D721Med (cell line): Measurements from ENCODE around the gene SLC23A1.

Experiments used
- DNase-seq: peaks from one replicate; pipeline ENCODE4 v3.0.0; 2011; ENCODE audit warnings: low spot score; ENCODE audit not compliant: insufficient read length
- FAIRE-seq: peaks from 2 replicates; lab custom pipeline; 2011; peaks lifted over from hg19 to GRCh38; lab: Jason Lieb, UNC
- TF ChIP-seq, protein P1 (sequence below): IDR thresholded peaks from 2 replicates; pipeline ENCODE4 v1.5.1; 2012; ENCODE audit warnings: mild to moderate bottlenecking, control low read depth; ENCODE audit not compliant: insufficient read depth; ENCODE audit errors: missing control alignments

The SLC23A1 gene

DNA sequence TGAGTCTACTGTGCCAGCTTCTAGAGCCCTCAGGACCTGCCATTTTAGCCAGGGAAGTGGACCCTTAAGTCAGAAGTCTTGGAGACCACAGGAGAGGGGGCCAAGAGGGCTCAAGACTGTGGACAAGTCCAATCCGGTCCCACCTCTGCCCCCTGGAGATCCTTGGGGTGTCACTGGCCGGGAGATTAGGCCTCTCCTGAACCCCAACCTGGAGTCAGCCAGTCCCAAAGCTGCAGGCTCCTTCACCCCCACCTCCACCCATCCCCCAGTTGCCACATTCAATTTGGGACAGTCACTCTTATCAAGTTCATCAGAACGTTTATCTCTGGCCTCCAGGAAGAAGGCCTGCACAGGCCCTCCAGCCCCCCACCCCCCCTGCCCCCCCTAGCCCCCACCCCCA, 290 bp downstream of the SLC23A1 start:
- DNase-seq = no peak
- no peak for FAIRE-seq
- TF ChIP-seq, protein P1, sequence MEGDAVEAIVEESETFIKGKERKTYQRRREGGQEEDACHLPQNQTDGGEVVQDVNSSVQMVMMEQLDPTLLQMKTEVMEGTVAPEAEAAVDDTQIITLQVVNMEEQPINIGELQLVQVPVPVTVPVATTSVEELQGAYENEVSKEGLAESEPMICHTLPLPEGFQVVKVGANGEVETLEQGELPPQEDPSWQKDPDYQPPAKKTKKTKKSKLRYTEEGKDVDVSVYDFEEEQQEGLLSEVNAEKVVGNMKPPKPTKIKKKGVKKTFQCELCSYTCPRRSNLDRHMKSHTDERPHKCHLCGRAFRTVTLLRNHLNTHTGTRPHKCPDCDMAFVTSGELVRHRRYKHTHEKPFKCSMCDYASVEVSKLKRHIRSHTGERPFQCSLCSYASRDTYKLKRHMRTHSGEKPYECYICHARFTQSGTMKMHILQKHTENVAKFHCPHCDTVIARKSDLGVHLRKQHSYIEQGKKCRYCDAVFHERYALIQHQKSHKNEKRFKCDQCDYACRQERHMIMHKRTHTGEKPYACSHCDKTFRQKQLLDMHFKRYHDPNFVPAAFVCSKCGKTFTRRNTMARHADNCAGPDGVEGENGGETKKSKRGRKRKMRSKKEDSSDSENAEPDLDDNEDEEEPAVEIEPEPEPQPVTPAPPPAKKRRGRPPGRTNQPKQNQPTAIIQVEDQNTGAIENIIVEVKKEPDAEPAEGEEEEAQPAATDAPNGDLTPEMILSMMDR = no peak

DNA sequence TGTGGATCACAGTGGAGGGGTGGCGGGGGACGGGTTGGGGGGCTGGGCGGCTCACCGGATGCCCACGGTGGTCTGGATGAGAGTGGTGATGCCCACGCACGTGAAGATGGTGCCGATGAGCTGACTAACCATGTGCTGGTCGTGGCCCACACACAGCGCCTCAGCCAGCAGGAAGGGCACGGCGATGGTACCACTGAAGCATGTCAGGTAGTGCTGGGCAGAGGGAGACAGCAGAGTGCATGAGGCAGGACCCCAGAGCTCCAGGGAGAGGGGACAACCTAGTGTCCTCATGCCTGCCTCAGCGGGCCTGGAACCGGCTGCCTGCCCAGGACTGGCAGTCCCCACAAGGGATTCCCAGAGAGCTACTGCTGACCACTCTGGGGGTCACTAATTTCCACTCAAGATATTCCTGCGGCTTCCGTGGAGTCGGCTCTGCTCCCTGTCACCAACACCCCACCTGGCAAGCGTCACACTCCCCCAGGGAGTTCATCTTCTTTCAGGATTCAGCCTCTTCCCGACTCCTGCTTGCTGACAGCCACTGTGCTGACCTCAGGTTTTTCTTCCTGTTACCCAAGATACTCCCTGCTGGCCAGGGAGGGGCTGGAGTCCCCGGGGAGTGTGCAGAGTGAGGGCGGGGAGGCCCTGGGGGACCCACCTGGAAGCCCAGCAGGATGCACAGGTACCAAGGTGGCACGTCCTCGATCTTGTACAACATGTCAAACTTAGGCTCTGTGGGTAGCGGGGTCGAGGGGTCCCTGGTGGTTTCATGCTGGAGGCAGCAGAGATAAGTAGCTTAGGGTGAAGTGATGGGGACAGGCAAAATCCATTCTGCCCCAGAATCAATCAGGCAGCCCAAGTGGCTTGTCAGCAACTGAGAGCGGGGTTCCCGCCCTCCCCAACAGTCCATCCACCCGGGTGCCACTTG, 998 bp downstream of the SLC23A1 start:
- DNase-seq (peak; percentile 13), FAIRE-seq (no peak)
- TF ChIP-seq, protein P1 = no peak

DNA sequence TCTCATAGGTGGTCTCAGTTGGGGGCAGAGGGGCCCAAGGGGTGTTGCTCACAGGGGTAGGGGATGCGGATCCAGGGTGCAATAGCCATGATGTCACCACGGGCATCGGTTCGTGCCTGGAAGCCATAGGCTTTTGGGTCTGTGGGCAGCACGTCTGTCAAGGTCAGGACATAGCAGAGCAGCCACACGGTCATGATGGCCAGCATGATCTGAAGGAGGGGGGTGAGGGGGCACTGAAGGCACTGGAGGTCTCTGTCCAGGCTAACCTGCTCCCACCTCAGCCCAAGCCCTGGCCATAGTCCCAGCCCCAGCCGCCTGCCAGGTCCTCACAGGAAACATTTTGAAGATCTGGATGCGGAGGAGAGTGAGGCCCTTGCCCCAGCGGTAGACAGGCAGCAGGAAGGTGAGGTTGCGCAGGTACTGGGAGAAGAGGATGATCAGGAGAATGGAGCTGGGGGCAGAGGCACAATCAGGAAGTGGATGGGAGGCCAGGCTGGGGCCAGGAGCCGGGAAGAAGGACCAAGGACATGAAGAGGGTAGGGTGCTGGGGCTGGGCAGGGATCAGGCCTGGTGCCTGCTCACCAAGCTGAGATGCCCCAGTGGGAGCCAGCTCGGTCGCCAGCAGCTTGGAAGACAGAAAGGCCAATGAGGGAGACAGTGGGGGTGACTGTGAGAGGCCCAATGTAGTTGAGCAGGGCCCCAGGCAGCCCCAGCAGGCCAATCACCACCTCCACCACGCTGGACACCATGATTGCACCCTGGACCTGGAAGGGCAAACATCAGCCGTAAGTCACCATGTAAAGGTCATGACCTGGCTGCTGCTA, 3.3 kb downstream of the SLC23A1 start:
- FAIRE-seq (no peak), DNase-seq (peak; percentile 11)
- TF ChIP-seq, protein P1 = no peak

DNA sequence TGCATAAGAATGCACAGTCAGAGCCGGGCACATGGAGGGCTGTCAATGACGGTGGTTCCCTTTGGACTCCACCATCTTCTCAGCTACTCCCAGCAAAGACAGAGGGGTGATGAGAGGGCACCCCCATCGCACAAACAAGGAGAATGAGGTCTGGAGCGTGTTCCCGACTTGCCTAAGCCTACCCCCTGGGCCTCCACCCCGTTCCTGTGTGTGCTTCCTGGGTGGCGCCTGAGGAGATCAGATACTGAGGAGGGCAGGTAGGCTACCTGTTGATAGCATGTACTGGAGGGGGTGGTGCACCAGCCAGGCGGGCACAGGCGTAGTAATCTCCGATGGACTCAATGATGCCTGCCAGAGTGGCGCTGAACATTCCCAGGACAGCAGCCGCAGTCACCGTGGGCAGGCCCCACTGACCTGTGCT, 4.1 kb downstream of the SLC23A1 start:
- FAIRE-seq = no peak
- peak; percentile 12 for DNase-seq
- TF ChIP-seq, protein P1 = no peak

DNA sequence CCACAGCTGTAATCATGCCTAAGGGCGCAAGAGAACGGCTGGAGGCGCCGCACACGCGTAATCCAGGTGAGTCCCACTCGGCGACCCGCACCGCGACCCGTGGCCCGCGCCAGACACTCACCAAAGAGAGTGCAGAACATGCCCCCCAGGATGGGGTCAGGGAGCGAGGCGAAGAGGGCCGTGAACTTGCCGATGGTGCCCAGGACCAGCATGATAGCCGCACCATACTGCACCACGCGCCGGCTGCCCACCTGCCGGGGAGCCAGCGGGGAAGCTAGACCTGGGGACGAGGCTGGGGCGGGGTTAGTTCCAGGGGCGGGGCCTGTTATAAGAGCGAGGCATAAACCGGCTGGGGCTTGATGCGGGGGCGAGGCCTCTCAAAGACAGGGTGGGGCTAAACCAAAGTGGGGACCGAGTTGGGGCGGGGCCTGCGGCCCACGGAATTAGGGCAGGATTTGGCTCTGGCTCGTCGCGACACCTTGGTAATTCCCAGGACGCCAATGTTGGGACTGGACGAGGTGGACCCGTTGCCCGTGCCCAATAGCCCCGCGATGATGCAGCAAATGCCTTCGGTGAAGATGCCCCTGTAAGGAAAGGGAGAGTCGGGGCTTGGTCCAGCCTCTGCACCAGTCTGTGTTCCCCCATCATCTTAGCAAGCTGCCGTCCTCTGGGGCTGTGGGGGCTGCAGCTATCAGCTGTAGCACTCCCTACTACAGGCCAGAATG, 4.8 kb downstream of the SLC23A1 start:
- DNase-seq (peak; percentile 8), FAIRE-seq (no peak)
- TF ChIP-seq, protein P1 = no peak

DNA sequence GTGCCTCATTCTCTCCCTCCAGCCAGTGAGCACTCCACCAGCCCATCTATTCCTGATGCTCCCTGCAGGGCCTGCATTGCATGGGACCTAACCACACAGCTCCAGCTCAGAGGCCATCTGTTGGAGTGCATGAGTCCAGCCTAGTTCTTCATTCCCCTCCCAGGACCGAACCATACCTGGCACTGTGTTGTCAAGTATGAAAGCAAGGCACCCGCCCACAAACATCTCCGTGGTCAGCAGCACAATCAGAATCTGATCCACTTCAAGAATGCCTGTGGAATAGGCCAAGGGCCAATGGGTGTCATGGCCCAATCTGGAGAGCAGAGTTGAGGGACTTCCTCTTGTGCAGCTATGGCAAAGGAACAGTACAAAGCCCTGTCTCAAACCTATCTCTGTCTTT, 5.9 kb downstream of the SLC23A1 start:
- DNase-seq (no peak), FAIRE-seq (no peak)
- TF ChIP-seq, protein P1 = no peak
